Stimulated activated CD4-positive, alpha-beta T cell treated with anti-CD3 and anti-CD28 coated beads, Interleukin-4, amount 100 ng/mL, for 24 hours (primary cell): ENCODE measurements around the gene SPATA13.

Source experiments
- DNase-seq: peaks from one replicate; pipeline ENCODE4 v3.0.0-alpha.2; 2020

The SPATA13 gene

GRCh38 chr13:24168979-24169378, 8.5 kb downstream of the SPATA13 start:
- DNase-seq = no peak

GRCh38 chr13:24172071-24172470, 11.6 kb downstream of the SPATA13 start:
- DNase-seq = no peak

- no peak for DNase-seq
These were observed 13.3 kb downstream of the SPATA13 start for GRCh38 chr13:24173795-24174194.

GRCh38 chr13:24175847-24176246, 15.3 kb downstream of the SPATA13 start:
- no peak for DNase-seq

GRCh38 chr13:24176351-24177101, 16.0 kb downstream of the SPATA13 start:
- no peak for DNase-seq

GRCh38 chr13:24178847-24179485, 18.4 kb downstream of the SPATA13 start:
- DNase-seq = no peak

GRCh38 chr13:24179486-24179850, 18.9 kb downstream of the SPATA13 start:
- DNase-seq = no peak

GRCh38 chr13:24180750-24181377, 20.3 kb downstream of the SPATA13 start:
- DNase-seq = no peak

GRCh38 chr13:24181991-24182702, 21.6 kb downstream of the SPATA13 start:
- DNase-seq = no peak

- no peak for DNase-seq
These were observed 22.2 kb downstream of the SPATA13 start for GRCh38 chr13:24182703-24183081.

- no peak for DNase-seq
These were observed 23.2 kb downstream of the SPATA13 start for GRCh38 chr13:24183741-24184182.

GRCh38 chr13:24184265-24184841, 23.8 kb downstream of the SPATA13 start:
- no peak for DNase-seq

- no peak for DNase-seq
These were observed 24.4 kb downstream of the SPATA13 start for GRCh38 chr13:24184882-24185281.

GRCh38 chr13:24185591-24186232, 25.2 kb downstream of the SPATA13 start:
- no peak for DNase-seq

GRCh38 chr13:24187185-24187584, 26.7 kb downstream of the SPATA13 start:
- no peak for DNase-seq

GRCh38 chr13:24192057-24192810, 31.7 kb downstream of the SPATA13 start:
- no peak for DNase-seq

- DNase-seq = no peak
These were observed 32.3 kb downstream of the SPATA13 start for GRCh38 chr13:24192811-24193162.

GRCh38 chr13:24194447-24194846, 33.9 kb downstream of the SPATA13 start:
- DNase-seq = no peak

GRCh38 chr13:24195626-24196025, 35.1 kb downstream of the SPATA13 start:
- DNase-seq = no peak

- no peak for DNase-seq
These were observed 36.2 kb downstream of the SPATA13 start for GRCh38 chr13:24196593-24197197.

GRCh38 chr13:24199016-24199415, 38.5 kb downstream of the SPATA13 start:
- no peak for DNase-seq

- DNase-seq = no peak
These were observed 41.7 kb downstream of the SPATA13 start for GRCh38 chr13:24202215-24202614.
